B cell (primary cell): Measurements from ENCODE around the gene S100A13.
"Not testable (repeated sequence)": the region's sequence is repeated elsewhere in the genome, so short reads cannot be mapped to it uniquely, and the experiment has no call there.

Experiments
- CTCF ChIP-seq: fragments of 200-600 bp; IDR thresholded peaks from one replicate; pipeline ENCODE4 v1.8.0; 2022; ENCODE audit warnings: antibody characterized with exemption, mild to moderate bottlenecking
- EZH2 ChIP-seq: IDR thresholded peaks from 2 replicates; pipeline ENCODE4 v1.6.1; 2012; ENCODE audit warnings: borderline replicate concordance, low read depth, mild to moderate bottlenecking, moderate library complexity, low read length; ENCODE audit not compliant: insufficient read depth, poor library complexity, severe bottlenecking

- TF ChIP-seq CTCF, EZH2: not testable (repeated sequence)
Measured at GRCh38 chr1:153640213-153640612, 12.9 kb upstream of the S100A13 start.
